Stimulated activated CD8-positive, alpha-beta memory T cell treated with anti-CD3 and anti-CD28 coated beads, Interleukin-12 subunit alpha, Interleukin-12 subunit beta, amount 100 ng/mL, for 24 hours (primary cell): ENCODE measurements around the gene MED27.

Source experiments
- DNase-seq: peaks from one replicate; pipeline ENCODE4 v3.0.0-alpha.2; 2020; ENCODE audit errors: extremely low read depth

The MED27 gene

DNA sequence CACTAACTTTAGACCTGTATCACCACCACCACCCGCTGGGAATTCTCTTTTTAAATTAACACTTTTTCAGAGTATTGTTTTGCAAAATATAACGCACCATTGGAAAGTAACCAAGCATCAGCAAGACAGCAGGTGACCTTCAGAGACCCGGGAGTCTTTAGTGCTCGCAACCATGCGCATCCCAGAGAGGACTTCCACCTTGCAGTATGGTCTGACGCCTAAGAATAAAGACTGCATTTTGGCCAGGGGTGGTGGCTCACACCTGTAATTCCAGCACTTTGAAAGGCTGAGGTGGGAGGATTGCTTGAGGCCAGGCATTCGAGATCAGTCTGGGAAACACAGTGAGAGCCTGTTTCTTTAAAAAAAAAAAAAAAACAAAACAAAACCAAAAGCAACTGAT, 113.8 kb downstream of the MED27 start:
- no peak for DNase-seq

GRCh38 chr9:131965103-131965502, 114.6 kb downstream of the MED27 start:
- no peak for DNase-seq

DNA sequence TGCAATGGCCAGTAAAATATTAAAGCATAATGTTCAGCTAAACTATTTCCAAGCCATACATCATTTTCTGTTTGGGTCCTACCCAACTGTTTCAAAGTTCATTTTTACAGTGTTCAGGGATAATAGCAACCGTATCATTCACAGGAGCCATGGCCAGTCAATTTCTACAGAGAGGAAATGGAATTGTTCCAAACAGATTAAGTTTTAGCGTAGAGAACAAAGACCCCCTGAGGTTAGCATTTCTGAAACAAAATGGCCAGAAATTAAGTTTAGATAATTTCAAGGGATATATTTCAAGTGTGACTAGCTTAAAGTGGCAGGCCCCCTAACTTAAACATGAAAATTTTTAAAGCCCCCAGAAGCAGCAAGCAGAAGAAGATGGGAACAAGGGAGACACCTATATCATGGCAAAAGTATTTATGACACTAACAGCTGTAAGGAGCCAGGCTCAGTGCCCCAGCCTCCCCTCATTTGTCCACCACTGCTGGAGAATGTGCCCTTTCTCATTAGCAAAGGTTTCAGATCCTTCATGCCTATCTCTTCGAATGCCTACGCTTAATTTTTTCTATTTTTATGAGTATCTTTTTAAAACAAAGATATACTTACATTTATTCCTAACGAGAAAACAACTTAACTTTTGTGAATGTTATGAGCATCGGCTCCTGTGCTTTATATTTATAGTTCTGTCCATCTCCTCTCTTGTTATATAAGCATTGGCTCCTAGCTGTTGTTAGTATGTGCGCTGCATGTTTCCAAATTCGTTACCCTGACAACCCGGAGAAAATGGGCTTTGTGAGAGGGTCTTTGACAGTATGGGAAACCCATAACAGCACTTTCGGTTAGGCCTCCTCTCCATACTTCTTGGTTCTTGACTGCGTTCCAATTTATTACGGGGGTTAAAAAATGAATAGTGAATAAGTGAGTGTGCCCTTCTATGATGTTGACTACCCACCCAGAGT, 116.3 kb downstream of the MED27 start:
- no peak for DNase-seq

DNA sequence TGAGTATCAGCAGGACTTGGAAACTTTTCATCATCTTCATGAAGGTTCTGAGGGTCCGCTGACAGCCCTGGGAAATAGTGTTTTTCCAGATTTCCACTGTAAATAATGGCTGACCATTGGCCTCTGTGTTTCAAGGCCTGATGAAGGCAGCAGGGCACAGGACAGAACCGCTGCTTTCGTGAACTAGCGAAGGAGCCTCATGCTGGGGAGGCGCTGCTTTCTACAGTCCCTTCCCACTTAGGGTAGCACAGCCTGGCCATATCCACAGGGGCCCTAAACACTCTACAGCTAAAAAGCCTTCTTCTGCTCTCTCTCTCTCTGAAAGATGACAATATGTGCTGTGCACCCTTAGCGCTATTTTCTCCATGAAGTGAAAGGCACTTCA, 118.2 kb downstream of the MED27 start:
- DNase-seq, result no peak

DNA sequence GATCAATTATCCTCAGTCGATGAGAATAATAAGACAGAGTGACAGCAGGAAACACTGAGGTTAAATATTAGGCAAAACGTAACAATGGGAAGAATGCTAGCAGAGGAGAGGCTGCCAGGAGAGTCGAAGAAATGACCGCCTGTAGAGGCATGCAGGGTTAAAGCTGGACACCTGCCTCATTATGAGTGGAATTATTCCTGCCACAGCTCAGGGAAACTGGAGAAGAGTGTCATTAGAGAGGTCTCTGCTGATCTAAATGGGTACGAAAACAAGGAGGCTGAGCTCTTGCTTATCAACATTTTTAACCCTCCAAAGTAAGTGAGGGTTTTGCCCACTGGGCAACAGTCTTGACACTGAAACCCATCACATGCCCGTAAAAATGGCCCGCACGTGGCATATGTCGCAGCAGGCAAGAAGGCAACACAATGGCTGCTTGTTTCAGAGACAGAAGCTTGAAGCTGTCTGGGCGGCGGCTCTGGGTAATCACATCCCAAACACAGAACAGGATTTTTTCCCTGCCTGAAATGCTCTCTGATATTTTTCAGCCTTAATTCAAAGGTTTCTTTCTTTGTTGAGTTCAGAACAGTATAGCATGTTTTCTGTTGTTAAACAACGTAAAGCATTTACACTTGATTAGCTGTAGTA, 118.7 kb downstream of the MED27 start:
- no peak for DNase-seq

DNA sequence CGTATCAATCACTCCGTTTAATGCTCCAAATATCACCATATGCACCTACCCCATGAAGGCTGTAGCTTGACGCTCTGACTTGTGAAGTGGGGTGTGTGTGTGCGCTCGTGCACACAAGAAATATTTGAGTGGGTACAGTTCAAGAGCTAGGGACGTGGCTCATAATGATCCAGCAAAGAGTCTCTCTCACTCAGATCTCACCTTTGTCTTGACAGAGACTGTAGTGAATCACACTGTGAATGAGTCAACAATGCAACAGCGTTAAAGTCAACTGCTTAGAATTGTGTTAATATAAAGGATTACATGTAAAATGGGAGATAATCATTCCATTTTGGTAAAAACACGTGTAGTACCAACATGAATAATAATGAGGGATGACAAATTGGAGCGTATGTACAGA, 119.4 kb downstream of the MED27 start:
- DNase-seq, result no peak

DNA sequence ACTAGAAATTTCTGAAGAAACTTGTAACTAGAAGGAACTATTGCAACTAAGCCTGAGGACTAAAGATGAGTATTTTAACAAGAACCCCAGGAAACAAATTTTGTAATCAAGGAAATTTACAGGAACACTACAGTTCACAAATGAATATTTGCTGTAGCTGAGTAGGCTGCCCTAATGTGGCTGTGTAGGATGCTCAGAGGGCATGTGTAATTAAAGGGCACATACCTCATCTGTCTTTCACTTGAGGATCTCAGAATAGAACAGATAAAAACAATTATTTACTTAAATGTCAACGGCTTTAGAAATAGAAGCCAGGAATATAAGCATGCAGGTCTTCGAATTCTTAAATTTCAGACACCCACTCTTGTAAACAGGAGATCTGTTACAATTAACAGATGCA, 119.8 kb downstream of the MED27 start:
- no peak for DNase-seq

DNA sequence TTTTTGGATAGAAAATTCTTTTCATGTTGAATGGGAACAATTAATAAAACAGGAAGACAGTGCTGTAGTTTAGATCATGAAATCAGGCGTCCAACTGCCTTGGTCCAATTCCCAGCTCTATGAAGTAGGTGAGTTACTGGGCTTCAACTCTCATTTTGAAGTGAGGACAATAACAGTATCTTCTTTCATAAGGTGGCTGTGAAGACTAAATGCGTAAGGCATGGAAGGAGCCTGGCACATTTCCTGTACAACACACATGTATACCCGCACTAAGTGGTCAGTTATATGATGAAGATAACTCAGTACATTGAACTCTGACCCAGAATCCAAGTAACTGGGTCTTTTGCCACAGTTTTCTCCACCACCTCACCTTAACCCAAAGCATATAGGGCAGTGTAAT, 120.6 kb downstream of the MED27 start:
- DNase-seq, result no peak

DNA sequence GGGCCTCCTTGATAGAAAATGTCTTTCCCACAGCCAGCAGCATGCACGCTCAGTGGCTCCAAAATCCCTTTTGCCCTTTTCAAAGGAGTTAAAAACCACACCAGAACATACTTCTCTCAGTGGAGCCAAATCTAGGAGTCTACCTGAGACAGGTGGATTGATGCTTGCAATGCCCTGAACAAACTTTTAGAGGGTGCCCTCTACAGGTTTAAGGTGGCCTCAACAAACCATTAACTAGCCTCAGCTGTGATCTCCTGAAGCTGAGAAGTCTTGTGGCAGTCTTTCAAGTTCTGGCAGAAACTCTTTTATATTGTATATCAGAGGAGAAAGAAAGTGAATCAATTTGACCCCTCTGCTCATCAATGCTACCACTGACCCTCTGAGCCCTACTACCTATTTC, 125.4 kb downstream of the MED27 start:
- DNase-seq, result no peak

- no peak for DNase-seq
Measured at GRCh38 chr9:131951905-131952304, 127.8 kb downstream of the MED27 start.

DNA sequence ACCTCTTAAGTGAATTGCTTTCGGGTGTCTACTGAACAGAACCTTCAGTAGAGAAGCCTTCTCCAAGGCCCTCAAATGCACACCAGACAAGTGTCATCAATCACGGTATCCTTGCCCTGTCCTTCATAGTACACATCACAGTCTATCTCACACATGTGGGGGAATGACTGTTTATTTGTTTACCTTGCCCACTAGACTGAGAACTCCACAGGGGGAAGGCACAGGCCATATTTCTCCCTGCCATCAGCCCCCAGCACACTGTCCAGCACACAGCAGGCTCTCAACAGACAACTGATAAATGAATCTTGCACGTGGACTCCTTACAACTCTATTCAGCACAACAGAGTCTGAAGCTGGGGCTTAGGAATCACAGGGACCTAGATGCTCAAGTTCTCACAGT, 128.5 kb downstream of the MED27 start:
- no peak for DNase-seq

GRCh38 chr9:131950487-131950886, 129.2 kb downstream of the MED27 start:
- no peak for DNase-seq

GRCh38 chr9:131946180-131946579, 133.5 kb downstream of the MED27 start:
- no peak for DNase-seq

- DNase-seq, result no peak
Measured at GRCh38 chr9:131943351-131943841, 136.3 kb downstream of the MED27 start.

DNA sequence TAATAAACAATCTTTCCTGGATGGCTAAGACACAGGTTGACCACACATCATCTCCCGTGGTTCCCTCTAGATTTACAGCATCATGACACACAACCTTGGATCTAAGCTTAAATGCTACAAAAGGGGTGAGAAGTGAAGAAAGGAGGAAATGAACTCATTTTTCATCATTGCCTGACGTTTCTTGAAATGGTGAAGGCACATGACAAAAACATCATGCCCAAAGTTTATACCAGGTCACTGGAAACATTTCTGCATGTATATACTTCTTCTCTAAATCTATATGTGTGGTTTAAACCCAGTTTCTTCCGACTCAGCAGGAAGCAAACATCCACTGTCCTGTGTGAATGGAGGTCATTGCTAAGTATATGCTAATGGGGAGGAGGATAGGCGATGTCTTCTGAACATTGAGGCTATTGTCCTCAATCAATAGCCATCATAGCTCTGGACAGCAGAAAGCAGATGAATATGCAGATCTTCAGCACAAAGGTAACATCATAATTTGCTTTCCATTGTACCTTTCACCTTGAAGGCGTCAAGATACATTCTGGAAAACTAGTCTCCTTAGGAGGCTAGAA, 137.4 kb downstream of the MED27 start:
- DNase-seq, result no peak

- no peak for DNase-seq
Measured at GRCh38 chr9:131937451-131937850, 142.2 kb downstream of the MED27 start.

- DNase-seq, result no peak
Measured at GRCh38 chr9:131936929-131937328, 142.7 kb downstream of the MED27 start.

- DNase-seq, result no peak
Measured at GRCh38 chr9:131934673-131935072, 145.0 kb downstream of the MED27 start.

DNA sequence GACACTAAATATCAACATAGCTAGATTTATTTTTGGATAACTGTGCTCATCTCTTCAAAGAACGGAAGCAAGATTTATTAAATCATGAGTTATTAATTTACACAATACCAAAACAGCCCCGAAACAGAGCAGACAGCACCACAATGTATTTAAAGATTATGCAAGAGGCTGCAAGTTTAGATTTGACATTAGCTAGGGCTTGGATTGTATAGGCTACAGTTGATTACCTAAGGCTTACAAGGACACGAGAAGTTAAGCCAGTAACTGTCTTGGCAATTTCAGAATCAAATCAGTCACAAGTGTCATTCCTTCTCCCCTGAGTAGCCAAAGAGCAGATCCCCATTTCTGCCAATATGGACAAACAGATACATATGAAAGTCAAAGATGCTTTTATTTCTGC, 152.6 kb downstream of the MED27 start:
- DNase-seq, result no peak

GRCh38 chr9:131926360-131926922, 153.2 kb downstream of the MED27 start:
- DNase-seq, result no peak

DNA sequence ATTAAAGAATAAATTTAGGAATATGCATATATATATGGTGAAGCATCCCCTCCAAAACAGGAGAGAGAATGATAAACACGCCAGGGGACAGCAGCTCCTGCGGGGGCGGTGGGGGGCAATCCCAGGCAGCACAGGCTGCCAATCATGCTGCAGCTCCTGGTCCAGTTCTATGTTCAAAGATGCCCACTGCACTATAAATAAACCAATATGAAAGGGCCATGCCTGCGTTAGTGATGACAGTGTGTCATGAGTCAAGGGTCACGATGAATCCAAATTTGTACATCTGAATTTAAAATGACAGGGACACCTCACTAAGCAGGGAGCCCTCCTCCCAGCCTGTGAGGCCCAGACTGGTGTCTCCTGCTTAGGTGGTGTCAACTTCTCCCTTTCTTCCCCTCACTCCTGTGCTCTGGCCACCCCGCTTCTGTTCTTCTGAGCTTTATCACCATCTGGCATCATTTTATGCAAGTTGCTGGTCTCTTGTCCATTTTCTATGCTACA, 153.9 kb downstream of the MED27 start:
- no peak for DNase-seq

DNA sequence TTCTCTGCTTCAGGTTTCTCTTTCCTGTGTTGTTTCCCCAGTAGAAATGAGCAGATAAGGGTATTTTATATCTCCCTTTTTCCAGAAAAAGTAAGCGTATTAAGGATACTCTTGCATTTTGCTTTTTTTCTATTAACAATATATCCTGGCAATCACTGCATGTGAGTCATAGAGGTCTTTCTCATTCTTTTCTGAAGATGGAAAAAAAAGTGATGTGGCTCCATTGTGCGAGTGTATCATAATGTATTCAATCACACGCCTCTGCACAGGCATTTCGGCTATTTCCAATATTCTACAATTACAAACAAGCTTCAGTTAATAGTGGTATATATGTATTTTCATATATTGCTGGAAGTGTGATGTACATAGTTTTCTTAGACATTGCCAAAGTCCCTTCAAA, 155.9 kb downstream of the MED27 start:
- DNase-seq, result no peak
